HG02759 (cell line): ENCODE data around the gene ANO6.

Experiments used
- ATAC-seq: cut with Tn5 transposase; IDR thresholded peaks from one replicate; pipeline ENCODE4 v1.9.1; 2021; ENCODE audit warnings: mild to moderate bottlenecking, moderate library complexity; ENCODE audit not compliant: unreplicated experiment

ANO6 gene

DNA sequence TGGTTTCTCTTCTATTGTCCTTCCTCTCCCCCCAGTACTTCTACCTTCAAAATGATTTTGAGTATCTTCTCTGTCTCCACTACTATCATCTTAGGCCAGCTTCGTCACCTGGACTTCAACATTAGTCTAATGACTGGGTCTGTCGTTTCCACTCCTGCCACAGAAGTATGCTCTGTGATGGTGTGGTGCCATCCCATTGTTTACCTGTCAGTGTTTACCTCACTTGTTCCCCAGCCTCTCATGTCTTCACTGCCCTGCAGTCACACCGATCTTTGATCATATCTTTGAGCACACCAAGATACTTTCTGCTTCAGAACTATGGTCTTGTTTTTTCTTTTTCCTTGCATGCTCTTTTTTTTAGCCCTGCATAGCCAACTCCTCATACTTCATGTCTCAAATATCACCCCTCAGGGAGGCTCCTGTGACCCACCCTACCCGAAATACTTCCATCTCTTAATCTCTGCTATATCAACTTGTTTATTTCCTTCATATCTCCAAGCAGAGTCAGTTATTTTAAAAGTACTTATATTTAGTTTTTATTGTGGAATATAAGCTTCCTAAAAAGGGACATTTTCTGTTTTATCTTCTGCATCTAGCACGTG lies 60.4 kb downstream of the ANO6 start:
- ATAC-seq, result no peak

DNA sequence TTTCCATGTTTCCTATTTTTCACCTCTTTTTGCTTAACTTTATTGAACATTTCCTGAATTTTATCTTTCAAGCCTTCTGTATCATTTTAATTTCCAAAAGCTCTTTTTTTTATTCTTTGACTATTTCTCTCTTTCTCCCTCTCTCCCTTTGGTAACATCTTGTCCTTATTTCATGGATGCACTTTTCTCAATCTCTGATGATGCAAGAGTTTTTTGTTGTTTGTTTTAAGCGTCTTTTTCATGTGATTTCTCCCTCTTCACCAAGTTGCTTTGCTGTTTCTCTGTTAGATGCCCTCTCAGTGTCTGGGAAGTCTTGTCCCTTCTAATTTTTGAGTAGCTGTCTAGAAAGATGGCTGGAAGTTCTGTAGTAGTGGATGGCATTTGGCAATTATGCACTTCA lies 62.6 kb downstream of the ANO6 start:
- ATAC-seq, result no peak

DNA sequence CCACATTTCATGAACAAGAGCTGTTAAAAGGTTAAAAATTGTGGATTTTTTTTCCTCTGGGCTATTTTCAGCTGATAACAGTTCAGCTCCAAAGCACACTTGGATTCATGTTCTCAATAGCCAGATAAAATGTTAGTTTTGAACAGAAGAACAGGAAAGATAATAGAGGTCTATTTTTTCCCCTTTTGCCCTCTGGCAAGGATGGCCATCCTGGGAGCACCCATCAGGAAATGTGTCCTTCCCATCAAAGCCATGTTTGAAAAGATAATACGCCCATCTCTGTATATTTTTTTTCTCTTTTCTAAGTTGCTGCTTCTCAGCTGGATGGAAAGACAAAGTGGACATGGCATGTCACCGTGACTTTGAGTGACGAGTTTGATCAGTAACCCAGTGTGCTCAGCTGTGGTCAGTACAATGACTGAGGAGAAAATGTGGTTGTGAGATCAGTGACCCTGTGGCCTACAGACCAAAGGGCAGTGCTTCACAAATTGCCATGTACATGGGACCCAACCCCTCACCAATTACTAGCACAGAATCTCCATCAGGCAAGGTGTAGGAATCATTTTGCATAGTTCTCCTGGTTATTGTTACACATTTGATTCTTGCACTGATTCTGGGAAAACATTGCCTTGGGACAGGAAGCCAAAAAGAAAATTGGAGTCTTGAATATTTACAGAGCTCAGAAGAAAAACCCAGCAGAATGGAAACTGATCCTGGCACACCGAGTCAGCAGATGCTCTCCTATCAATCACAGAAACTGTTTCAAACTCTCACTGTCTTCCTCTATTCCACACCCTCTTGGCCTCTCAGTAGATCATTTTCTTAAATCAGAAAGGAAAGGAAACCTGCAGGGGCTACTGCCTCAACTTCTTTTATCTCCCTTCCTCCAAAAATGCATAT lies 64.3 kb downstream of the ANO6 start:
- no peak for ATAC-seq

DNA sequence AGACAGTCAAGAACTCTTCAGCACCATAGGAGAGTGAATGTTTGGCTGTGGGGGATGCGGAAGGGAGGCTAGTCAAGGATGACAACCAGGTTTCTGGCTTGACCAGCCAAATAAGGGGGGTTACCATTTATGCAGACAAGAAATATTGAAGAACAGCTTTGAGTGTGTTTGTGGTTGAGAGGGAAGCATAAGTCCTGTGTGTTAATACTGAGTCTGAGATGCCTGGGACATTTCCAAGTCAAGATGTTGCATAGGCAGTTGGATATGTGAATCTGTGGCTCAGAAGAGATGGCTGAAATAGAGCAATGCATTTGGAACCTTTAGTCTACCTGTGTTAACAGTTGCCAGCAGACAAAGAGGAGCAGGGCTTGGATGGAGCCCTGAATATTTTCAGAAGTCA lies 66.1 kb downstream of the ANO6 start:
- ATAC-seq, result no peak

DNA sequence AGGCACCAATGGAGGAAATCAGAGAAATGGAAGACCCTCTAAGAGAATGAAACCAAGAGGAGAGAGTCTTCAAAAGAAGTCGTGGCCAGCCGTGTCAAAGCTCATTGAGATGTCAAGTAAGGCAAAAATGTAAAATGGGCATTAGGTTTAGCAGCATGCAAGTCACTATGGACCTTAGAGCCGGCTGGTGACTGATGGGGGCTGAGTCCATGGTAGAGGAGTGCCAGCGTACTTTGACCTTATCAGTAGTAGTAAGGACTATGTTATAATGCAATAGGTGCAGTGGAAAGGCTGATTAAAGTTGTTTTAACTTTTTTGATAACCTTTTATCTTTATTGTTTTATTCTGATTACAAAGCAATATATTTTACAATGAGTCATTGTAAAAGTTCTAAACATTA lies 66.5 kb downstream of the ANO6 start:
- ATAC-seq, result no peak

DNA sequence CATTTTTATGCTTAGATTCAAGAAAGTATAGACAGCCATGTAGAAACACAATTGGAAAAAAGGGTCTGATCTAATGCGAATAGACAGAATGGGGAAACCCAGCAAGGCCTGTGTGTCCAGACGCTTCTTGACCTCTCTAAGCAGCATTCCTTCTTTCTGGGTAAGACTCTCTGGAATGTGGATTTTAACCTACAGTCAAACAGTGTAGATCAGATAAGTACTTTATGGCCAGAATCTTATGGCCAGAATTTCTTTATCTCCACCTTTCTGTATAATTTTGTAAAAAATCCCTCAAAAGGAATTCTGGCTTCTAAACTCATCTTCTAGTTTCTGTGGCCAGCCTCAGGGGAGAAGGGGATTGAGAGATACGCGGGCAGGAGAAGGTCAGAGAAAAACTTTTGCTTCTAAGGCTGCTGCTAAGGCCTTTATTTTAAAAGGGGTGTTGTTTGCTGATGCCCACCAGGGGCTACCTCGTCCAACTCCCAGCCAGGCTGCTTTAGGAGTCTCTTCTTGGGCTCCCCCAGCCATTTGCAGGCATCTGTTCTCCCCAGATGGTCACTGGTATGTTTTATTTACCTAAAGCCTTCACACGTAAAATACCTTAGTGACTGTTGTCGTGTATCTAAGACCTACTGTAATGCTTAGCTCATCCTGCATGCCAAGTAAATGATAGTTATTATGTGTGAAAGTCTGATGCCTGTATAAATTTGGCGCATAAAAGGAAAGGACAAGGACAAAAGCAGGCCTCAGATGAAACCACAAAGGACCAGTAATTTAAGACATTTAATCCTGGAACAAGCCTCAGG lies 68.4 kb downstream of the ANO6 start:
- no peak for ATAC-seq

DNA sequence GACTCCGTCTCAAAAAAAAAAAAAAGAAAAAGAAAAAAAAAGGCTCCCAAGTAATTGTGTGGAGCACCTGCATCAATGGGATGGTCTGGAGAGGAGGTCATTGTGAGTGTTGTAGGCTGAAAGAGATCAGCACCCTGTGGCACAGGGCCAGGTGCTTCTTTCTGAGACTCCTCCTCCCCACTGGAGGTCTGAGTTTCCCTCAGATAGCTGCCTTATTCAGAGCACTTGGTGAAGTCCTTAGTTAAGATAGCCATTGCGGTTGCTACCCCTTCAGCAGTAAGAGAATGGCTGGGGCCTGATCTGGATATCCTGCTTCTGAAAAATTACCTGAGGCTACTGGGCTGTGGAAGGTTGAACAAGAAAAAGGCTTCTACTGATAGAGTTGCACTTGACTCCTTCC lies 69.8 kb downstream of the ANO6 start:
- ATAC-seq, result no peak

DNA sequence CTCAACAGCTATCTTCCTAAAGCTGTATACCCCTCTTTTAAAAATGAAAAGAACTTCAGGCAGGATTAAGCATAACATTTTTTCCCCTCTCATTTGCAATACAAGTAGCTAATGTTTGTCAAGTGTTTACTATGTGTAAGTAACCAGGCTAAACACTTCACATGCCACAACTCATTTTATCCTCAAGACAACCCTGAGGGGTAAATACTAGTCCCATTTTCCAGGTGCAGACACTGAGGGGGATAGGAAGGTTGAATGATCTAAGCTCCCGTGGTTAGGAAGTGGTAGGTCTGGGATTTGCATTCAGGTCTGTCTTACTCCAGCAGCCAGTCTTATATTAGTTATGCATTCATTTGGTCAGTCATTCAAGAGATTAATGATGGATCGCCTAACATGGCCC lies 70.7 kb downstream of the ANO6 start:
- ATAC-seq, result no peak

DNA sequence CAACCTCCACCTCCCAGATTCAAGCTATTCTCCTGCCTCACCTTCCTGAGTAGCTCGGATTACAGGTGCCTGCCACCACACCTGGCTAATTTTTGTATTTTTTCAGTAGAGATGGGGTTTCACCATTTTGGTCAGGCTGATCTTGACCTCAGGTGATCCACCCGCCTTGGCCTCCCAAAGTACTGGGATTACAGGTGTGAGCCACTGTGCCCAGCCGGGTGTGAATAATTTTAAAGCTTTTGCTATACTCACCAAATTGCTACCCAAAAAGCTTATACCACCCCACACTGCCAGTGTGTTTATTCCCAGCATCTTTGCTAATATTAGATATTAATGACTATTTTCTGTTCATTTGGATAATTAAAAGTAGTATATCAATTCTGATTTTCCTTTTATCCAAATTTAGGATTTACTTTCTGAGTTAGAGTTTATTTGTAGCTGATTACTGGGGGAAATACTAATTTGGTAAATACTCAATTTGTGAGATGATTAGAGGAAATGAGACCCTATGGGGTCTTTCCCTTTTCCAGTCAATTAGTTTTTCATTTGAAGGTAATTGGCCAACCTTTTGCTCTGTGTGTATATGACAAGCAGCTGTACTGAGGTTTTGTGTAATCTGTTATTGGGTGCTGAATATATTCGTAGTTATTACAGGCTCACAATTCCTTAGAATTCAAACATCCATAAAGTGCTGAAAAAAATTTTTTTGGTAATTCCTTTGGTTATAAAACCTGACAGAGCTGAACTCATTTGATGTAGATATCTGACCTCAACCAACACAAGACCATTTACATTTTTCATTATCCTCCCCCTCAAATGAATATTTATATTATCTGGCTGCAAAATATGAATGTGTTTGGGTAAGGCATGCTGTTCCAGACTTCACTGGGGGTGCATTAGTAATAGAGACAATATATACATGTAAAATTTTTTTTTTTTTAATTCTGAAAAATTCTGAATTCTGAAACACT lies 73.6 kb downstream of the ANO6 start:
- ATAC-seq, result no peak

DNA sequence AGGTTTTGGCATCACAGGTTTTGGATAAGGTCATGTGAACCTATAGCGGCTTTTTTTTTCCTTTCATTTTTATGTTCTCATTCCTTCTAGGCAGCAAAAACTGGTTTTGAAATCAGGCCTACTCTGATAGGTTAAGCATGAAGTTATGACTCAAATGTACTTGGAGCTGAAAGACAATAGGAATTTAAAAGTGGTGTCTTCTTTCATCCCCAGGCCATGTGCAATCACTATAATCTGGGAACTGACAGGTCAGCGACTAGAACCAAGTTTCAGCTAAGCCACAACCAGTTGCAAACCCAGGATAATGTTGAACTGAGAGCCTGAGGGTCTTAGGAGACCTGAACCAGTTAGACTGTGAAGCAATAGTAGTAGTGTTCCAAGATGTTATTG lies 74.3 kb downstream of the ANO6 start:
- no peak for ATAC-seq

DNA sequence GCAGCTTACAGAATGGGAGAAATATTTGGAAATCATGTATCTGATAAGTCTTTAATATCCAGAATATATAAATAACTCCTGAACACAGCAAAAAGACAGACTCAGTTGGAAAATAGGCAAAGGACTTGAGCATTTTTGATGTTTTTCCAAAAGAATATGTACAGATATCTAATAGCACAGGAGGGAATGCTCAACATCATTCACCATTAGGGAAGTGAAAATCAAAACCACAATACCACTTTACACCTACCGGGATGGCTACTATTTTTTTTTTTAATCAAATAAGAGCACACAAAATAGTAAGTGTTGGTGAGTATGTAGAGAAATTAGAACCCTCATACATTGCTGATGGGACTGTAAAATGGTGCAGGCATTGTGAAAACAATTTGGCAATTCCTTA lies 75.6 kb downstream of the ANO6 start:
- no peak for ATAC-seq

DNA sequence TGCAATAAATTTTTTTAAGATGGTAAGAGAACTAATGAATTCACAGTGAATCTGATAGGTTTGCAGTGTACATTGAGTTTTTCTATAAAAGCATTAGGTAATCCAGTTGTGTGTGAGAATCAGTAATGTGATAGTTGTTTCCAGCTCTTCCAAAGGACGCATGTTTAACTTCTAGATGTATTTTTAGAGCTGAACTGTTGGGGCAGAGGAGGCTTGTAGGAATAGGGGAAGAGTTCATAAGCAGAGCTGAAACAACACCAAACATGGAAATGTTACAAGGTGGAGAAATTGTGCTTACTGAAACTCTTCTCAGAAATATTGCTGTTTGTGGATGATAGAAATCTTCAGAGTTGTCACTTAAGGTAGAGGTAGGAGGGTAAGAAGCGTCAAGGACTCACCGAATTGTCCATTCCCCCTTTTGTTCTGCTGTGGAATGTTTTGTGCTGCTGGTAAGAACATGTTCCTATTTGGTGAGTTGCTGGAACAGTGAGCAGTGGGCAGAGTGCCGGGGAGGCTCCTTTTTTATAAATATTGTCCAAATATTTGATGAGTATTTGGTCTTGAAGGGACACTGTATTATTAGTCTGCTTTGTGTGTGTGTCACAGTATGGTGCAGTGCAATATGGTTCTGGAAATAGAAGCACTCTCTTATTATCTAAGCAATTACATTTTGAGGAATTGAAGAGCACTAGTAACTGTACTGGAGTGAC lies 76.7 kb downstream of the ANO6 start:
- ATAC-seq, result no peak

DNA sequence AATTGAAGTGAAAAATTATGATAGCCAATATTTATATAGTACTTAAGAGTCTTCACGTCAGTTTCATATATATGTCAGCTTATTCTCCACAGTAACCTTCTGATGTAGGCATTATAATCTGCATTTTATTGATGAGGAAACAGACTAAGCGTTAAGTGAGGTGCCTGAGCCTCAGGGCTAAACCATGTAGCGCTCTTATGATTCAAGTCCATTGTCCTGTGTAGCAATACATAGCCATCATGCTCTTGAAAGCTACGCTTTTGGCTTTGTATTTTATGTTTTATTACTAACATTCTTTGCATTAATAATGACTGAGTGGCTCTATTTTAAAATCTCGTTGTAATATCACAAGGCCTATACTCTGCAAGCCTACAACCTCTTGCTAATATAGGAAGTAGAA lies 79.0 kb downstream of the ANO6 start:
- ATAC-seq, result no peak

DNA sequence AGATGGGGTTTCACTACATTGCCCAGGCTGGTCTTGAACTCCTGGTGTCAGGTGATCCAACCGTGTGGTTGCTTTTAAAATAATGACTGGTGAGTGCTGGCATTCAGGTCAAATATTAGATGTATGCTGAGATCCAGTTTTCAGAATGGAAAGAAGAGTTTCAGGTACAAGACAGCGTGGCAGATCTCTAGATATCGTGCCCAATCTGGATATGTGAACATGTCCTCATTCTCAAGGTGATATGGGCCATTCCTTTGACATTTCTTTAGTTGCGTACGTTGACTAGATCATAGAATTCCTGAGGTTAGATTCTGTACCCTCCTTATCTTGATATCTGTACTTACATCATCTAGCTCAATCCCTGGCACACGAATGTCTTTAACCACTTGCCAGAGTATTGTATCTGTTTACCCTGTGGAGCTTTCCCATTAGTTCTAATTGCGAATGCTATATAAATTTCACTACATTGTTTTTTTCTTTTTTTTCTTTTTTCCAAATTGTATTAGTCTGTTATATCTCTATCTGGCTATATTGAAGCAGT lies 80.2 kb downstream of the ANO6 start:
- ATAC-seq, result no peak

DNA sequence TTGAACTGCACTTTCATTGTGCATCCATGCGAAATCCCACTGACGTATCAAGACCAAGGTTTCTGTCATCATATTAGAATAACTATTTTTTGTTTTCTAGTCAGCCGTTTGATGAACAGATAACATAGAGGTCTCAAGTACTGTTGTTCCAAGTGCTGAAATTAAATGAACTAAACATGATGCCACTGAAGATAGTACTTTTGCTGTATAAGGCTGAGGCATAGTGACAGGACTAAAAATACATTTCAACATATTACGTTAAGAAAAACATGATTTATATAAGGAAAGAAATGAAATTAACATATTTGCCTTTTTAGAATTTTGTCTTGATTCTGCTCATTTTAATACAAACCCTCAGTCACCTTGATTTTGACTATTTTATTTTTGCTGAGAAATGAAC lies 82.2 kb downstream of the ANO6 start:
- no peak for ATAC-seq

DNA sequence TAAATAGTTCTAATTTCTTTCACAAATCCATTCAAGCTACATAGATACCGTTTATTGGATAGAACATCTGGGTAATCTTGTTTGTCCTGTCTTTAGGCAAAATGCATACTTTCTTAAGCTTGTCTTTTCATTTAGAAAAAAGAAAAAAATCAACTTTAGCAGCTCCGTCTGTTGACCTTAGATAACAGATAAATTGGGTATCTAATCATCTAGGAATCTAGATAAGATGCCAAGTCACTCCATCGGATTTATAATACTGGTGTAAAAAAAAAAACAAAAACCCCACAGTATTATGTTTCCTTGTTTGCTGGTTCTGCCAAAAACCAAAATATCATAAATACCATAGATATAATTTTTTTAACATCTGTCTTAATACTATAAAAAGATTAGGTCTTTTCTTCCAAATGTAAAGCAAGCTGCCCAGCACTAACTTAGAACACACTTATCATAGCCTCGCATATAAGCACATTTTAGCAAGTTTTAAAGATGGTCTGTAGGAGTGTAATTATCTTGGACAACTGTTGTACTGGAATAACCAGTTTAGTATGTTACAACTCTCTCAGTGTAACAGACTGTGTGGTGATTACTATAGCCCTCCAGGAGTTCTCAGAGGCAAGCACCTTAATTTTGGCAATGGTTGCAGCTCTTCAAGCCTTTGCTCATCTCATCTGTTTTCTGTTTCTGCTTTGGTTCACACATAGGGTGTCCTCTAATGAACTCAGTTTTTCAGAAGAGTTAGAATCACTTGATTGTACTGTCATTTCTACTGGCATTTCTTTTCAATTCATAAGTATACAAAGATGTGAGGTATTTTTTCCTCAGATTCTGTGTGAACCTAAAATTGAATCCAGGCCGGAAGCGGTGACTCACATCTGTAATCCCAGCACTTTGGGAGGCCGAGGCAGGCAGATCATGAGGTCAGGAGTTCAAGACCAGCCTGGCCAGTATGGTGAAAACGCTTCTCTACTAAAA lies 83.1 kb downstream of the ANO6 start:
- no peak for ATAC-seq

DNA sequence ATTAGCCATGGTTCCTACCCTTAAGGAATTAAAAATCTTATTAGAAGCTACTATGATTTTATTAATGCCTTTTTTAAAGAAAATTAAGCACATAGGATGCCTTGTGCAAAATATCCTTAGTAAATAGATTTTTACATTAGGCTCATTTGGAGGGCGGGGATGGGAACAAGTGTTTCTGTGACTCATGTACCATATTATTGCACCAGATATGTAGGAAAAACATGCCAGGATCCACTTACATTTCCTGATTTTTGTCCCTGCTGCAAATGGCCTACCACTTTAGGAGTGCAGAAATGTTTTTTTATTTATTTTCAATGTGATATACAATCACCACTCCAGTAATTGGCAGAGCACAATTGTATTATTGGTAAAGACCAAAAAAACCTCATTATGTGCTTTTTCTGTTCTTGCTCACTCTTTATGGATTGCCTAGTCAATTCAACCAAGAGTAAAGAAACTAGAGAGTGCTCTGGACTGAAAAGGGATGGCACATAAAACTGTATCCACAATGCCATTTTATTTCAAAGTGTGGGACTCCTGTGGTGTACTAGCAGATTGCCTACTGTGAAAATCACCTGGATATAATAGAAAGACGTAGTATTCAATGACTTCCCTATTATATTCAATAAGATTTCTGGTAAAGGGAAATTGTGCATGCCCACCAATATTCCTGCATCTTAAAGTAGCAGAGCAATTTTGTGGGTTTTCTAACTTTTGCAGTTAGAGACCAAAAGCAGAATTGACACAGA lies 86.9 kb downstream of the ANO6 start:
- ATAC-seq, result no peak

DNA sequence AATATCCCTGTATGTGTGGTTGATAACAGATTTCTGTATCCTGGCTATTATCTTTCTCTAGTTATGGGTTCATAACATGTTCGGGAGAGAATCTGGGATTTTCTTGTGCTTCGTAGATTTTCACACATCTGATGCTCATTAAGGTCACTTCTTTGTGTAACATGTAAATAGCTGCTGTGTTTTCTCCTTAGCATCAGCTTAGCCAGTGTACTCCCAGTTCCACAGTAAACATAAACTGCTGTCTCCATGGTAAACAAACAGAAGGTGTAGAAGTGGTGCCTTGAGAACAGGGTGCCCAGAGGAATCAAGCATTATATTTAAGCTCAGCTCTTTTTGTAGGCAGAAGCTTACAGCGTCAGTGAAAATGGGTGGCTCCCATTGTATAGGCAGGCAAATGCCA lies 88.0 kb downstream of the ANO6 start:
- no peak for ATAC-seq
